HepG2 (cell line): ENCODE data around the gene ZMYM3. TPM values are rescaled to one million over a fixed set of nuclear protein-coding genes. Genes with fewer than 3 reads are reported as not detected.

Experiments
- ATAC-seq: fragments of 200-7000 bp; cut with Tn5 transposase; 3 replicates; pipeline ENCODE4 v1.9.1; 2020; ENCODE audit warnings: mild to moderate bottlenecking, moderate library complexity
- BruUV-seq: library from RNA; stranded (reverse); fragments of 400-500 nt; replicated peaks from 2 replicates; lab custom pipeline; 2021; lab: Mats Ljungman, UMichigan
- CTCF ChIA-PET: fragments of 300-600 bp; formaldehyde crosslinking; extraction: SDS; loops from one replicate; lab custom pipeline; 2021; ENCODE audit warnings: low total read pairs, inconsistent platforms, low intra/inter-chr PET ratio; lab: Yijun Ruan, JAX
- POLR2A ChIA-PET: fragments of 350-600 bp; sonication (Branson Sonifier 250); formaldehyde crosslinking; loops from one replicate; lab custom pipeline; 2020; ENCODE audit warnings: antibody characterized with exemption, inconsistent platforms; lab: Yijun Ruan, JAX
- DNase-seq: peaks from one replicate; pipeline ENCODE4 v3.0.0-alpha.2; 2015; ENCODE audit warnings: low spot score
- FAIRE-seq: peaks from 3 replicates; lab custom pipeline; 2011; peaks lifted over from hg19 to GRCh38; lab: Jason Lieb, UNC
- H2AFZ ChIP-seq: one replicate; pipeline ENCODE4 v1.6.1; 2011; ENCODE audit warnings: low read length, inconsistent platforms
- H3K27ac ChIP-seq: fragments of 300-600 bp; 3 replicates; pipeline ENCODE4 v1.8.0; 2011; ENCODE audit warnings: mixed run types, mild to moderate bottlenecking, mixed read lengths, low read length, inconsistent platforms; ENCODE audit not compliant: insufficient read depth; ENCODE audit errors: extremely low read length
- H3K27me3 ChIP-seq, 2 experiments: fragments of 200-600 bp in 1 of 2; 2 replicates in 1 of 2; 3 replicates in 1 of 2; pipeline versions ENCODE4 v1.6.0 to v1.8.0; 2011; ENCODE audit warnings: low read length in 2 of 2, mild to moderate bottlenecking in 2 of 2, moderate library complexity in 2 of 2, inconsistent platforms in 1 of 2; ENCODE audit not compliant: insufficient read depth in 2 of 2, control insufficient read depth in 1 of 2
- H3K36me3 ChIP-seq, 2 experiments: fragments of 200-600 bp in 1 of 2; replicated peaks in 1 of 2; 2 replicates in 1 of 2; 3 replicates in 1 of 2; pipeline versions ENCODE4 v1.5.1 to v1.8.0; 2011; ENCODE audit warnings: low read length in 2 of 2, inconsistent platforms in 1 of 2; ENCODE audit not compliant: insufficient read depth in 2 of 2, control insufficient read depth in 1 of 2
- H3K4me1 ChIP-seq: 2 replicates; pipeline ENCODE4 v1.5.1; 2012; ENCODE audit warnings: low read length, inconsistent platforms; ENCODE audit not compliant: insufficient read depth
- H3K4me2 ChIP-seq: 2 replicates; pipeline ENCODE4 v1.6.0; 2011; ENCODE audit warnings: low read depth, low read length, inconsistent platforms
- H3K4me3 ChIP-seq, 3 experiments: fragments of 200-600 bp in 1 of 3; sonication (generic), shearing (Covaris generic) in 1 of 3; replicated peaks in 1 of 3; 2 replicates each; pipeline ENCODE4 v1.5.1; 2011 to 2016; ENCODE audit warnings: low read length in 3 of 3, inconsistent platforms in 2 of 3, low read depth in 2 of 3, mild to moderate bottlenecking in 2 of 3, control low read depth in 1 of 3, mixed read lengths in 1 of 3; ENCODE audit not compliant: insufficient read depth in 1 of 3
- H3K79me2 ChIP-seq: one replicate; pipeline ENCODE4 v1.6.1; 2011; ENCODE audit warnings: low read length, inconsistent platforms; ENCODE audit not compliant: insufficient read depth
- H3K9ac ChIP-seq: 2 replicates; pipeline ENCODE4 v1.6.0; 2011; ENCODE audit warnings: mild to moderate bottlenecking, low read depth, low read length, inconsistent platforms; ENCODE audit not compliant: insufficient read depth
- H3K9me3 ChIP-seq: 2 replicates; pipeline ENCODE4 v1.5.1; 2012; ENCODE audit warnings: mild to moderate bottlenecking, low read length
- H4K20me1 ChIP-seq: 2 replicates; pipeline ENCODE4 v1.6.0; 2011; ENCODE audit warnings: inconsistent platforms, mild to moderate bottlenecking, low read length, moderate library complexity; ENCODE audit not compliant: insufficient read depth
- AGO1 ChIP-seq: fragments of 200-400 bp; formaldehyde crosslinking; IDR thresholded peaks from 2 replicates; pipeline ENCODE4 v1.6.1; 2017; ENCODE audit warnings: mild to moderate bottlenecking, low read depth, low read length, moderate library complexity; ENCODE audit not compliant: poor library complexity, severe bottlenecking
- HNRNPL ChIP-seq: fragments of 200-400 bp; formaldehyde crosslinking; IDR thresholded peaks from 2 replicates; pipeline ENCODE4 v1.6.1; 2017; ENCODE audit warnings: mild to moderate bottlenecking, low read depth, low read length
- ISX ChIP-seq: sonication (generic); formaldehyde crosslinking; conservative IDR thresholded peaks from 2 replicates; pipeline ENCODE4 v1.5.0; 2020; ENCODE audit warnings: missing genetic modification reagents
- PAF1 ChIP-seq: IDR thresholded peaks from 2 replicates; pipeline ENCODE4 v1.6.1; 2016; ENCODE audit warnings: missing genetic modification reagents, missing compliant biosample characterization
- POLR2A ChIP-seq, 2 experiments: IDR thresholded peaks; 2 replicates each; pipeline ENCODE4 v1.6.1; 2011; ENCODE audit warnings: low read depth in 2 of 2, low read length in 2 of 2, mild to moderate bottlenecking in 1 of 2, moderate library complexity in 1 of 2; ENCODE audit not compliant: insufficient read depth in 1 of 2
- RBFOX2 ChIP-seq: fragments of 200-400 bp; formaldehyde crosslinking; IDR thresholded peaks from 2 replicates; pipeline ENCODE4 v1.6.1; 2017; ENCODE audit warnings: low read depth, mild to moderate bottlenecking, low read length
- SRSF1 ChIP-seq: fragments of 200-400 bp; formaldehyde crosslinking; optimal IDR thresholded peaks from 2 replicates; pipeline ENCODE3; 2017; ENCODE audit warnings: mild to moderate bottlenecking, low read depth, low read length, moderate library complexity
- TBX2 ChIP-seq: sonication (generic); formaldehyde crosslinking; IDR thresholded peaks from 2 replicates; pipeline ENCODE4 v1.5.0; 2020; ENCODE audit warnings: missing genetic modification reagents, mild to moderate bottlenecking, borderline replicate concordance
- ZNF234 ChIP-seq: sonication (generic); formaldehyde crosslinking; conservative IDR thresholded peaks from 2 replicates; pipeline ENCODE4 v1.5.1; 2020; ENCODE audit warnings: mild to moderate bottlenecking, missing genetic modification reagents
- ZNF460 ChIP-seq: sonication (generic); formaldehyde crosslinking; IDR thresholded peaks from 2 replicates; pipeline ENCODE4 v1.5.1; 2020; ENCODE audit warnings: missing genetic modification reagents, mild to moderate bottlenecking, borderline replicate concordance
- ZNF768 ChIP-seq: sonication (generic); formaldehyde crosslinking; IDR thresholded peaks from 2 replicates; pipeline ENCODE4 v1.4.0; 2020; ENCODE audit warnings: missing genetic modification reagents
- WGBS: methylation state at CpG from one replicate; pipeline ENCODE4 v1.1.6; 2017; ENCODE audit warnings: low lambda C conversion rate; 5-methylcytosine and 5-hydroxymethylcytosine counted together
- in situ Hi-C: cut with HindIII; loops from 2 replicates; pipeline ENCODE4 v1.10.0; 2017; ENCODE audit warnings: low pct_unique_long_range_greater_than_20kb; ENCODE audit not compliant: extremely low pct_ligation_motif_present
- intact Hi-C: fragments of 100-400 bp; cut with micrococcal nuclease; formaldehyde crosslinking; loops from one replicate; pipeline ENCODE4 v1.10.0; 2022; ENCODE audit not compliant: unreplicated experiment
- polyA plus RNA-seq, 8 experiments: library from polyadenylated mRNA; depleted of rRNA in 3 of 8; stranded (reverse) in 7 of 8; unstranded in 1 of 8; fragments of >200 nt; fragmentation: Illumina TruSeq in 4 of 8; extraction: Trizol in 4 of 8; gene quantifications; 2 replicates each; pipeline versions ENCODE4 v1.2.1 to v1.2.3, GENCODE V29; 2011 to 2016; ENCODE audit warnings: low read depth in 4 of 8, missing spikeins in 1 of 8, mixed read lengths in 1 of 8; ENCODE audit not compliant: insufficient read depth in 1 of 8
- total RNA-seq, 5 experiments: library from RNA; depleted of rRNA; stranded (reverse); fragments of >200 nt; fragmentation: Illumina TruSeq; extraction: Trizol; gene quantifications; 2 replicates each; pipeline ENCODE4 v1.2.3, GENCODE V29; 2016; ENCODE audit warnings: low read depth in 1 of 5
- TF ChIP-seq, protein P1 (sequence below): sonication (generic); formaldehyde crosslinking; IDR thresholded peaks from 2 replicates; pipeline ENCODE4 v1.4.0; 2020; ENCODE audit warnings: missing genetic modification reagents, mild to moderate bottlenecking, borderline replicate concordance
- TF ChIP-seq, protein P2 (sequence below): fragments of 450-650 bp; IDR thresholded peaks from 2 replicates; pipeline ENCODE4 v1.6.1; 2017; ENCODE audit warnings: mild to moderate bottlenecking
- TF ChIP-seq, protein P3 (sequence below): sonication (generic); formaldehyde crosslinking; IDR thresholded peaks from 2 replicates; pipeline ENCODE4 v1.4.0; 2020; ENCODE audit warnings: mild to moderate bottlenecking, missing genetic modification reagents
- TF ChIP-seq, protein P4 (sequence below): sonication (generic); formaldehyde crosslinking; IDR thresholded peaks from 2 replicates; pipeline ENCODE4; 2020; ENCODE audit warnings: missing genetic modification reagents, mild to moderate bottlenecking, borderline replicate concordance

ZMYM3 gene
- total and polyA plus RNA-seq, 2 of the 13 experiments (the other 11 are each of a cell fraction or from before 2014, with no cell fraction given) = 26.4 to 35.4 TPM

DNA sequence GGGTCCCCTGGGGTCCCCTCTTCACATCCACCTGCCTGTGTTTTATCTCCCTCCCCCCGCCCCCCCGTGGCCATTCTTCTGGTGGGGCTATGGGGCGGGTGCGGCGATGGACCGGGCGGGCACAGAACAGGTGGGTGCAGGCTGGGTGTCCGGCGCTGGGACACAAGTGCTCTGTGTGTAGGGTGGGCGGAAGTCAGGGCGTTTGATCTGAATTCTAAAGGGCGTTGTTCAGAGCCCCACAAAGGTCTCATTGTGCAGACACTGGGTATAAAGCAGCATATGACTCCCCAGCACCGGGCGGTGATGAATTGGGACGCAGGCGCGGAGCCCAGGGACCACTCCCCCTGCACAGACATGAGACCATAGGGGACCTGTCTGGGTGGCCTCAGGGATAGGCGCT lies 31.0 kb downstream of the ZMYM3 start, which contains the start of gene GJB1:
TSS of gene GJB1 (plus strand) at position 296 of the 400 bp plus-strand sequence. CDS start 484 bp downstream, outside the sequence.
- peaks cover 6% of the 10 kb centered on the region for H3K79me2 ChIP-seq
- no peak within 1 kb of the TSS for H2AFZ ChIP-seq
- H3K27me3 ChIP-seq = no peaks in the 10 kb centered on the region
- H3K9me3 ChIP-seq = no peaks in the 10 kb centered on the region
- no peak for ATAC-seq
- no peak within 1 kb of the TSS for H3K4me3 ChIP-seq
- H3K27ac ChIP-seq = peak within 1 kb of the TSS; percentile 78
- 82% methylated on average over 16 of the region's 18 CpGs for WGBS
- no peak for DNase-seq
- BruUV-seq = no TSS peak
- intact Hi-C loops = no loop called here
- ChIA-PET POLR2A (interaction anchor here (1.0 to 7.1 kb wide), 2 partner anchors 8 to 41 kb away, joined by 3 to 61 read pairs; no protein-coding TSS in a partner anchor), CTCF (no interaction called here)
- no peak for FAIRE-seq
- in situ Hi-C loops = loop anchor here (10.0 kb wide), 1 partner anchor 62 kb away; the partner anchor contains the start of gene NONO
- H3K9ac ChIP-seq = no peak within 1 kb of the TSS
- peaks cover 77% of the 10 kb centered on the region for H3K4me1 ChIP-seq
- H3K36me3 ChIP-seq = no peaks in the 10 kb centered on the region
- H3K4me2 ChIP-seq = peak within 1 kb of the TSS; percentile 61; the same call in 1 of the 2 replicates
- H4K20me1 ChIP-seq = no peaks in the 10 kb centered on the region
- TF ChIP-seq ZNF460 (CRISPR knock-in tag) (no peak), ZNF768 (CRISPR knock-in tag) (no peak), ISX (CRISPR knock-in tag) (no peak), SRSF1 (peak; percentile 92), TBX2 (no peak), POLR2A (IDR thresholded peaks at IDR 0.05; ENCODE audit: insufficient read depth in 1 of 2, low read depth in 2 of 2, low read length in 2 of 2) (0 out of 4 replicates have a peak, but pooled peaks of 1 of the 2 experiments have one; percentile 29), AGO1 (no peak), ZNF234 (no peak), HNRNPL (peak; percentile 82; the same call in 1 of the 2 replicates), RBFOX2 (peak; percentile 50), PAF1 (CRISPR knock-in tag) (no peak)
- TF ChIP-seq, protein P1, sequence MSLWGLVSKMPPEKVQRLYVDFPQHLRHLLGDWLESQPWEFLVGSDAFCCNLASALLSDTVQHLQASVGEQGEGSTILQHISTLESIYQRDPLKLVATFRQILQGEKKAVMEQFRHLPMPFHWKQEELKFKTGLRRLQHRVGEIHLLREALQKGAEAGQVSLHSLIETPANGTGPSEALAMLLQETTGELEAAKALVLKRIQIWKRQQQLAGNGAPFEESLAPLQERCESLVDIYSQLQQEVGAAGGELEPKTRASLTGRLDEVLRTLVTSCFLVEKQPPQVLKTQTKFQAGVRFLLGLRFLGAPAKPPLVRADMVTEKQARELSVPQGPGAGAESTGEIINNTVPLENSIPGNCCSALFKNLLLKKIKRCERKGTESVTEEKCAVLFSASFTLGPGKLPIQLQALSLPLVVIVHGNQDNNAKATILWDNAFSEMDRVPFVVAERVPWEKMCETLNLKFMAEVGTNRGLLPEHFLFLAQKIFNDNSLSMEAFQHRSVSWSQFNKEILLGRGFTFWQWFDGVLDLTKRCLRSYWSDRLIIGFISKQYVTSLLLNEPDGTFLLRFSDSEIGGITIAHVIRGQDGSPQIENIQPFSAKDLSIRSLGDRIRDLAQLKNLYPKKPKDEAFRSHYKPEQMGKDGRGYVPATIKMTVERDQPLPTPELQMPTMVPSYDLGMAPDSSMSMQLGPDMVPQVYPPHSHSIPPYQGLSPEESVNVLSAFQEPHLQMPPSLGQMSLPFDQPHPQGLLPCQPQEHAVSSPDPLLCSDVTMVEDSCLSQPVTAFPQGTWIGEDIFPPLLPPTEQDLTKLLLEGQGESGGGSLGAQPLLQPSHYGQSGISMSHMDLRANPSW (CRISPR knock-in tag) = no peak
- TF ChIP-seq, protein P2, sequence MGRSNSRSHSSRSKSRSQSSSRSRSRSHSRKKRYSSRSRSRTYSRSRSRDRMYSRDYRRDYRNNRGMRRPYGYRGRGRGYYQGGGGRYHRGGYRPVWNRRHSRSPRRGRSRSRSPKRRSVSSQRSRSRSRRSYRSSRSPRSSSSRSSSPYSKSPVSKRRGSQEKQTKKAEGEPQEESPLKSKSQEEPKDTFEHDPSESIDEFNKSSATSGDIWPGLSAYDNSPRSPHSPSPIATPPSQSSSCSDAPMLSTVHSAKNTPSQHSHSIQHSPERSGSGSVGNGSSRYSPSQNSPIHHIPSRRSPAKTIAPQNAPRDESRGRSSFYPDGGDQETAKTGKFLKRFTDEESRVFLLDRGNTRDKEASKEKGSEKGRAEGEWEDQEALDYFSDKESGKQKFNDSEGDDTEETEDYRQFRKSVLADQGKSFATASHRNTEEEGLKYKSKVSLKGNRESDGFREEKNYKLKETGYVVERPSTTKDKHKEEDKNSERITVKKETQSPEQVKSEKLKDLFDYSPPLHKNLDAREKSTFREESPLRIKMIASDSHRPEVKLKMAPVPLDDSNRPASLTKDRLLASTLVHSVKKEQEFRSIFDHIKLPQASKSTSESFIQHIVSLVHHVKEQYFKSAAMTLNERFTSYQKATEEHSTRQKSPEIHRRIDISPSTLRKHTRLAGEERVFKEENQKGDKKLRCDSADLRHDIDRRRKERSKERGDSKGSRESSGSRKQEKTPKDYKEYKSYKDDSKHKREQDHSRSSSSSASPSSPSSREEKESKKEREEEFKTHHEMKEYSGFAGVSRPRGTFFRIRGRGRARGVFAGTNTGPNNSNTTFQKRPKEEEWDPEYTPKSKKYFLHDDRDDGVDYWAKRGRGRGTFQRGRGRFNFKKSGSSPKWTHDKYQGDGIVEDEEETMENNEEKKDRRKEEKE = no peak
- TF ChIP-seq, protein P3, sequence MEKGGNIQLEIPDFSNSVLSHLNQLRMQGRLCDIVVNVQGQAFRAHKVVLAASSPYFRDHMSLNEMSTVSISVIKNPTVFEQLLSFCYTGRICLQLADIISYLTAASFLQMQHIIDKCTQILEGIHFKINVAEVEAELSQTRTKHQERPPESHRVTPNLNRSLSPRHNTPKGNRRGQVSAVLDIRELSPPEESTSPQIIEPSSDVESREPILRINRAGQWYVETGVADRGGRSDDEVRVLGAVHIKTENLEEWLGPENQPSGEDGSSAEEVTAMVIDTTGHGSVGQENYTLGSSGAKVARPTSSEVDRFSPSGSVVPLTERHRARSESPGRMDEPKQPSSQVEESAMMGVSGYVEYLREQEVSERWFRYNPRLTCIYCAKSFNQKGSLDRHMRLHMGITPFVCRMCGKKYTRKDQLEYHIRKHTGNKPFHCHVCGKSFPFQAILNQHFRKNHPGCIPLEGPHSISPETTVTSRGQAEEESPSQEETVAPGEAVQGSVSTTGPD (CRISPR knock-in tag) = no peak
- TF ChIP-seq, protein P4, sequence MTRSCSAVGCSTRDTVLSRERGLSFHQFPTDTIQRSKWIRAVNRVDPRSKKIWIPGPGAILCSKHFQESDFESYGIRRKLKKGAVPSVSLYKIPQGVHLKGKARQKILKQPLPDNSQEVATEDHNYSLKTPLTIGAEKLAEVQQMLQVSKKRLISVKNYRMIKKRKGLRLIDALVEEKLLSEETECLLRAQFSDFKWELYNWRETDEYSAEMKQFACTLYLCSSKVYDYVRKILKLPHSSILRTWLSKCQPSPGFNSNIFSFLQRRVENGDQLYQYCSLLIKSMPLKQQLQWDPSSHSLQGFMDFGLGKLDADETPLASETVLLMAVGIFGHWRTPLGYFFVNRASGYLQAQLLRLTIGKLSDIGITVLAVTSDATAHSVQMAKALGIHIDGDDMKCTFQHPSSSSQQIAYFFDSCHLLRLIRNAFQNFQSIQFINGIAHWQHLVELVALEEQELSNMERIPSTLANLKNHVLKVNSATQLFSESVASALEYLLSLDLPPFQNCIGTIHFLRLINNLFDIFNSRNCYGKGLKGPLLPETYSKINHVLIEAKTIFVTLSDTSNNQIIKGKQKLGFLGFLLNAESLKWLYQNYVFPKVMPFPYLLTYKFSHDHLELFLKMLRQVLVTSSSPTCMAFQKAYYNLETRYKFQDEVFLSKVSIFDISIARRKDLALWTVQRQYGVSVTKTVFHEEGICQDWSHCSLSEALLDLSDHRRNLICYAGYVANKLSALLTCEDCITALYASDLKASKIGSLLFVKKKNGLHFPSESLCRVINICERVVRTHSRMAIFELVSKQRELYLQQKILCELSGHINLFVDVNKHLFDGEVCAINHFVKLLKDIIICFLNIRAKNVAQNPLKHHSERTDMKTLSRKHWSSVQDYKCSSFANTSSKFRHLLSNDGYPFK (CRISPR knock-in tag) = no peak
